Tibial artery (tissue), 4 donors: ENCODE results near the gene HTRA1.

Source experiments
- DNase-seq, 2 donors: peaks; one replicate each; pipeline ENCODE4 v3.0.0-alpha.2; 2019
- H3K27ac ChIP-seq, 2 donors: fragments of 200-600 bp; sonication (generic) in 1 of 2; 1 replicate in 1 of 2; 2 replicates in 1 of 2; pipeline ENCODE4 v1.5.1; 2018 to 2019; ENCODE audit warnings: mild to moderate bottlenecking in 1 of 2
- H3K27me3 ChIP-seq, 2 donors: fragments of 200-600 bp; sonication (generic) in 1 of 2; one replicate each; pipeline versions ENCODE4 v1.5.1 to v1.6.0; 2016 to 2019
- H3K36me3 ChIP-seq, 3 donors: fragments of 200-600 bp; sonication (generic) in 2 of 3; one replicate each; pipeline ENCODE4 v1.5.1; 2016 to 2019; ENCODE audit warnings: mild to moderate bottlenecking in 2 of 3
- H3K4me1 ChIP-seq, 4 donors: fragments of 200-600 bp; sonication (generic) in 2 of 4; 1 replicate in 3 of 4; 2 replicates in 1 of 4; pipeline ENCODE4 v1.5.1; 2016 to 2019
- H3K4me3 ChIP-seq, 2 donors: fragments of 200-600 bp; sonication (generic) in 1 of 2; 1 replicate in 1 of 2; 2 replicates in 1 of 2; pipeline ENCODE4 v1.5.1; 2018 to 2019; ENCODE audit warnings: mild to moderate bottlenecking in 2 of 2
- H3K9me3 ChIP-seq, 3 donors: fragments of 200-600 bp; sonication (generic) in 1 of 3; one replicate each; pipeline ENCODE4 v1.5.1; 2016 to 2019
- intact Hi-C: fragments of 100-400 bp; cut with DNase I; formaldehyde crosslinking; loops from one replicate; pipeline ENCODE4 v1.15.0; 2023; ENCODE audit warnings: low total_unique reads
- TF ChIP-seq, protein P1 (sequence below), 2 experiments: fragments of 200-600 bp in 1 of 2; fragments of 450-650 bp in 1 of 2; IDR thresholded peaks; one replicate each; pipeline ENCODE4 v1.5.1; 2017 to 2019; ENCODE audit warnings: antibody characterized with exemption in 2 of 2, mild to moderate bottlenecking in 1 of 2, moderate library complexity in 1 of 2

HTRA1 gene

GRCh38 chr10:122492006-122492405 is 30.7 kb downstream of the HTRA1 start:
- Histone ChIP-seq H3K4me1 (peaks cover 5 to 91% (median 68%) of the 10 kb centered on the region in 4 donors), H3K9me3 (no peaks in the 10 kb centered on the region), H3K27me3 (no peaks in the 10 kb centered on the region), H3K27ac (peak overlapping the region; percentile 76 to 91), H3K36me3 (no peaks in the 10 kb centered on the region), H3K4me3 (no peak overlapping the region)
- intact Hi-C loops, result no loop called here
- TF ChIP-seq, protein P1, sequence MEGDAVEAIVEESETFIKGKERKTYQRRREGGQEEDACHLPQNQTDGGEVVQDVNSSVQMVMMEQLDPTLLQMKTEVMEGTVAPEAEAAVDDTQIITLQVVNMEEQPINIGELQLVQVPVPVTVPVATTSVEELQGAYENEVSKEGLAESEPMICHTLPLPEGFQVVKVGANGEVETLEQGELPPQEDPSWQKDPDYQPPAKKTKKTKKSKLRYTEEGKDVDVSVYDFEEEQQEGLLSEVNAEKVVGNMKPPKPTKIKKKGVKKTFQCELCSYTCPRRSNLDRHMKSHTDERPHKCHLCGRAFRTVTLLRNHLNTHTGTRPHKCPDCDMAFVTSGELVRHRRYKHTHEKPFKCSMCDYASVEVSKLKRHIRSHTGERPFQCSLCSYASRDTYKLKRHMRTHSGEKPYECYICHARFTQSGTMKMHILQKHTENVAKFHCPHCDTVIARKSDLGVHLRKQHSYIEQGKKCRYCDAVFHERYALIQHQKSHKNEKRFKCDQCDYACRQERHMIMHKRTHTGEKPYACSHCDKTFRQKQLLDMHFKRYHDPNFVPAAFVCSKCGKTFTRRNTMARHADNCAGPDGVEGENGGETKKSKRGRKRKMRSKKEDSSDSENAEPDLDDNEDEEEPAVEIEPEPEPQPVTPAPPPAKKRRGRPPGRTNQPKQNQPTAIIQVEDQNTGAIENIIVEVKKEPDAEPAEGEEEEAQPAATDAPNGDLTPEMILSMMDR (IDR thresholded peaks at IDR 0.05), result no peak
- DNase-seq, result peak in 1 of 2 donors; percentile 64

DNA sequence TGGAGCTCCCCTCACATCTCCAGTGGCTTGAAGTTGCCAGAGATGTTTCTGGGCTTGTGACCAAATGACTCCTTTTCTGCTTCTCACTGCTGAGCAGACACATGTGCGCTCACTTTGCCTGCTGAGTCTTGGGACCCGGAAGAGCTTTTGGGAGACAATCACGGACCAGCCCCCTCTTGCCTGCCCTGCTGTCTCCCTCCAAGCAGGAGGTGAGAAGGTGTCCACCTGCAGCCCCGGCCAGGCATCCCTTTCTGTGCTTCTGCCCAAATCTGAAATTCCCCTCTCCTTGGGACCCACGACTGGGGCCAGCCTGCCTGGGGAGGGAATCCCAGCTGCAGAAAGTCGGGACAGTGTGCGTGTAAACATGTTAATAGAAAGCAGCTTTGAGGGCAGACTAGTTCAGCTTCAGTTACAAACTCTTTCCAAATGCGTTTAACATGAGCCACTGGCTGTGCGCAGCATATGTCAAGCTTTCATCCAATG is 31.7 kb downstream of the HTRA1 start:
- H3K9me3 ChIP-seq, result no peaks in the 10 kb centered on the region
- H3K27ac ChIP-seq, result peak overlapping the region; percentile 76 to 91
- DNase-seq, result peak; percentile 42 to 68
- intact Hi-C loops, result no loop called here
- peaks cover 5 to 88% (median 66%) of the 10 kb centered on the region in 4 donors for H3K4me1 ChIP-seq
- H3K36me3 ChIP-seq, result no peaks in the 10 kb centered on the region
- TF ChIP-seq, protein P1 (IDR thresholded peaks at IDR 0.05), result no peak
- no peak overlapping the region for H3K4me3 ChIP-seq
- H3K27me3 ChIP-seq, result no peaks in the 10 kb centered on the region

DNA sequence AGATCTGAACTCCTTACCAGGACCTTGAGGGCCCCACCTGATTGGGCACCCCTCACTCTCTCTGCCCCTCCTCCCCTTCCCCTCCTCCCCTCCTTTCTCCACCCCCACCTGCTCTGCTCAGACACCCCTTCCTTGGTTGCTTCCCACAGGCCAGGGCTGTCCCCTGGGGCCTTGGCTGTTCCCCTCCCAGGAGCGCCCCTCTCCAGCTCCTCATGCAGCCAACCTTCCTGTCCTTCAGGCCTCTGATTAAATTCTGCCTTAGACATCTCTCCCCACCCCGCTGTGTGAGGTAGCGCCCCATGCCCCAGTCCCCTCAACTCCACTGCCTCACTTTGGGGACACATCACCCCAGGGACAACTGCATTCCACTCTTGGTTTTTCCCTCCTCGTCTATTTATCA is 32.4 kb downstream of the HTRA1 start:
- TF ChIP-seq, protein P1 (IDR thresholded peaks at IDR 0.05), result no peak
- intact Hi-C loops, result loop anchor here (2.0 kb wide), 1 partner anchor 31 kb away; no protein-coding TSS in a partner anchor
- H3K27ac ChIP-seq, result peak overlapping the region; percentile 76 to 91
- DNase-seq, result peak in 1 of 2 donors; percentile 64
- peaks cover 5 to 88% (median 65%) of the 10 kb centered on the region in 4 donors for H3K4me1 ChIP-seq
- no peaks in the 10 kb centered on the region for H3K36me3 ChIP-seq
- H3K27me3 ChIP-seq, result no peaks in the 10 kb centered on the region
- H3K9me3 ChIP-seq, result no peaks in the 10 kb centered on the region
- no peak overlapping the region for H3K4me3 ChIP-seq

GRCh38 chr10:122494173-122494820 is 32.9 kb downstream of the HTRA1 start:
- peak in 1 of 2 donors; percentile 66 for DNase-seq
- H3K27me3 ChIP-seq, result no peaks in the 10 kb centered on the region
- H3K27ac ChIP-seq, result peak overlapping the region; percentile 76 to 91
- H3K4me3 ChIP-seq, result no peak overlapping the region
- TF ChIP-seq, protein P1 (IDR thresholded peaks at IDR 0.05), result no peak
- H3K36me3 ChIP-seq, result no peaks in the 10 kb centered on the region
- H3K4me1 ChIP-seq, result peaks cover 5 to 92% (median 70%) of the 10 kb centered on the region in 4 donors
- H3K9me3 ChIP-seq, result no peaks in the 10 kb centered on the region
- intact Hi-C loops, result loop anchor here (2.0 kb wide), 1 partner anchor 31 kb away; no protein-coding TSS in a partner anchor

DNA sequence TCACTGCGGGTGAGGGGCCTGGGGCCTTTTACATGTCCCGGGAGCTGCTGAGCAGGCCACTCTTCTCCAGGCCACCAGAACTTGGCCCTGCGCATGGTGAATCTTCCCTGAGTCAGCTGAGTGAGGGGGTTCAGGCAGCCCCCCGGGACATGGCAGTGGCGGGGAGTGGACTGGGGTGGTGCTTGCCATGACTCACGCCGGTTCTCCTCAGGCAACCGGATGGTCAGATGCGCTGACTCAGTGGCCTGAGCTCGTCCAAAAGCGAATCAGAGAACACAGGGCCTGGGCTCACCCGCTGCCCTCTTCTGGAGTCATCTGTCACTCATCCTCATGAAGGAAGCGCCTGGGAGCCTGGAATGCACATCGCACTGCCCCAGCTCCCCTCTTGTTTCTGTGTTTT is 33.5 kb downstream of the HTRA1 start:
- Histone ChIP-seq H3K4me3 (peak overlapping the region in 1 of 2 donors; percentile 11), H3K27me3 (no peaks in the 10 kb centered on the region), H3K9me3 (no peaks in the 10 kb centered on the region), H3K27ac (peak overlapping the region; percentile 76 to 91), H3K36me3 (no peaks in the 10 kb centered on the region), H3K4me1 (peaks cover 5 to 94% (median 75%) of the 10 kb centered on the region in 4 donors)
- peak; percentile 87 to 94 for DNase-seq
- intact Hi-C loops, result loop anchor here (2.0 kb wide), 1 partner anchor 32 kb away; no protein-coding TSS in a partner anchor
- TF ChIP-seq, protein P1 (IDR thresholded peaks at IDR 0.05), result no peak
